HepG2 (cell line): ENCODE results near the gene PRKCG. TPM values are rescaled to one million over a fixed set of nuclear protein-coding genes. Genes with fewer than 3 reads are reported as not detected.
A peak's percentile ranks its signal among the peaks of the same experiment; 100 is the strongest.

ENCODE experiments used
- ATAC-seq: fragments of 200-7000 bp; cut with Tn5 transposase; 3 replicates; pipeline ENCODE4 v1.9.1; 2020; ENCODE audit warnings: mild to moderate bottlenecking, moderate library complexity
- BruUV-seq: library from RNA; stranded (reverse); fragments of 400-500 nt; replicated peaks from 2 replicates; lab custom pipeline; 2021; lab: Mats Ljungman, UMichigan
- CTCF ChIA-PET: fragments of 300-600 bp; formaldehyde crosslinking; extraction: SDS; loops from one replicate; lab custom pipeline; 2021; ENCODE audit warnings: low total read pairs, inconsistent platforms, low intra/inter-chr PET ratio; lab: Yijun Ruan, JAX
- POLR2A ChIA-PET: fragments of 350-600 bp; sonication (Branson Sonifier 250); formaldehyde crosslinking; loops from one replicate; lab custom pipeline; 2020; ENCODE audit warnings: antibody characterized with exemption, inconsistent platforms; lab: Yijun Ruan, JAX
- DNase-seq: peaks from one replicate; pipeline ENCODE4 v3.0.0-alpha.2; 2015; ENCODE audit warnings: low spot score
- FAIRE-seq: peaks from 3 replicates; lab custom pipeline; 2011; peaks lifted over from hg19 to GRCh38; lab: Jason Lieb, UNC
- H2AFZ ChIP-seq: one replicate; pipeline ENCODE4 v1.6.1; 2011; ENCODE audit warnings: low read length, inconsistent platforms
- H3K27ac ChIP-seq: fragments of 300-600 bp; 3 replicates; pipeline ENCODE4 v1.8.0; 2011; ENCODE audit warnings: mixed run types, mild to moderate bottlenecking, mixed read lengths, low read length, inconsistent platforms; ENCODE audit not compliant: insufficient read depth; ENCODE audit errors: extremely low read length
- H3K27me3 ChIP-seq, 2 experiments: fragments of 200-600 bp in 1 of 2; 2 replicates in 1 of 2; 3 replicates in 1 of 2; pipeline versions ENCODE4 v1.6.0 to v1.8.0; 2011; ENCODE audit warnings: low read length in 2 of 2, mild to moderate bottlenecking in 2 of 2, moderate library complexity in 2 of 2, inconsistent platforms in 1 of 2; ENCODE audit not compliant: insufficient read depth in 2 of 2, control insufficient read depth in 1 of 2
- H3K36me3 ChIP-seq, 2 experiments: fragments of 200-600 bp in 1 of 2; replicated peaks in 1 of 2; 2 replicates in 1 of 2; 3 replicates in 1 of 2; pipeline versions ENCODE4 v1.5.1 to v1.8.0; 2011; ENCODE audit warnings: low read length in 2 of 2, inconsistent platforms in 1 of 2; ENCODE audit not compliant: insufficient read depth in 2 of 2, control insufficient read depth in 1 of 2
- H3K4me1 ChIP-seq: 2 replicates; pipeline ENCODE4 v1.5.1; 2012; ENCODE audit warnings: low read length, inconsistent platforms; ENCODE audit not compliant: insufficient read depth
- H3K4me2 ChIP-seq: 2 replicates; pipeline ENCODE4 v1.6.0; 2011; ENCODE audit warnings: low read depth, low read length, inconsistent platforms
- H3K4me3 ChIP-seq, 3 experiments: fragments of 200-600 bp in 1 of 3; sonication (generic), shearing (Covaris generic) in 1 of 3; replicated peaks in 1 of 3; 2 replicates each; pipeline ENCODE4 v1.5.1; 2011 to 2016; ENCODE audit warnings: low read length in 3 of 3, inconsistent platforms in 2 of 3, low read depth in 2 of 3, mild to moderate bottlenecking in 2 of 3, control low read depth in 1 of 3, mixed read lengths in 1 of 3; ENCODE audit not compliant: insufficient read depth in 1 of 3
- H3K79me2 ChIP-seq: one replicate; pipeline ENCODE4 v1.6.1; 2011; ENCODE audit warnings: low read length, inconsistent platforms; ENCODE audit not compliant: insufficient read depth
- H3K9ac ChIP-seq: 2 replicates; pipeline ENCODE4 v1.6.0; 2011; ENCODE audit warnings: mild to moderate bottlenecking, low read depth, low read length, inconsistent platforms; ENCODE audit not compliant: insufficient read depth
- H3K9me3 ChIP-seq: 2 replicates; pipeline ENCODE4 v1.5.1; 2012; ENCODE audit warnings: mild to moderate bottlenecking, low read length
- H4K20me1 ChIP-seq: 2 replicates; pipeline ENCODE4 v1.6.0; 2011; ENCODE audit warnings: inconsistent platforms, mild to moderate bottlenecking, low read length, moderate library complexity; ENCODE audit not compliant: insufficient read depth
- EZH2 ChIP-seq: conservative IDR thresholded peaks from 2 replicates; pipeline ENCODE4 v1.6.1; 2012; ENCODE audit warnings: mild to moderate bottlenecking, low read depth, low read length, moderate library complexity
- FOSL2 ChIP-seq: sonication (generic); formaldehyde crosslinking; IDR thresholded peaks from 2 replicates; pipeline ENCODE4 v1.4.0; 2020; ENCODE audit warnings: missing genetic modification reagents
- FOXA3 ChIP-seq: IDR thresholded peaks from 2 replicates; pipeline ENCODE4 v1.6.1; 2016; ENCODE audit warnings: missing genetic modification reagents, missing compliant biosample characterization
- GABPB1 ChIP-seq: IDR thresholded peaks from 2 replicates; pipeline ENCODE4 v1.6.1; 2016; ENCODE audit warnings: mild to moderate bottlenecking, missing genetic modification reagents, moderate library complexity, missing compliant biosample characterization
- IRF1 ChIP-seq: sonication (generic); formaldehyde crosslinking; IDR thresholded peaks from 2 replicates; pipeline ENCODE4 v1.4.0; 2020; ENCODE audit warnings: low read depth, mild to moderate bottlenecking, missing genetic modification reagents
- RFX3 ChIP-seq: IDR thresholded peaks from 2 replicates; pipeline ENCODE4 v1.6.1; 2016; ENCODE audit warnings: missing biosample characterization, missing genetic modification reagents
- SUZ12 ChIP-seq: fragments of 150-350 bp; IDR thresholded peaks from 2 replicates; pipeline ENCODE4 v1.6.1; 2014; ENCODE audit warnings: low read depth, low read length
- ZFP41 ChIP-seq: sonication (generic); formaldehyde crosslinking; IDR thresholded peaks from 2 replicates; pipeline ENCODE4 v1.4.0; 2020; ENCODE audit warnings: mild to moderate bottlenecking, missing genetic modification reagents, borderline replicate concordance
- ZGPAT ChIP-seq: IDR thresholded peaks from 2 replicates; pipeline ENCODE4 v1.6.1; 2016; ENCODE audit warnings: mild to moderate bottlenecking
- ZNF12 ChIP-seq: sonication (generic); formaldehyde crosslinking; IDR thresholded peaks from 2 replicates; pipeline ENCODE4 v1.5.0; 2020; ENCODE audit warnings: missing genetic modification reagents
- ZNF160 ChIP-seq: sonication (generic); formaldehyde crosslinking; IDR thresholded peaks from 2 replicates; pipeline ENCODE4 v1.8.0; 2022; ENCODE audit warnings: mild to moderate bottlenecking, inconsistent platforms, missing genetic modification reagents
- ZNF607 ChIP-seq: sonication (generic); formaldehyde crosslinking; IDR thresholded peaks from 2 replicates; pipeline ENCODE4 v1.5.1; 2020; ENCODE audit warnings: missing genetic modification reagents, mild to moderate bottlenecking, borderline replicate concordance
- WGBS: methylation state at CpG from one replicate; pipeline ENCODE4 v1.1.6; 2017; ENCODE audit warnings: low lambda C conversion rate; 5-methylcytosine and 5-hydroxymethylcytosine counted together
- in situ Hi-C: cut with HindIII; loops from 2 replicates; pipeline ENCODE4 v1.10.0; 2017; ENCODE audit warnings: low pct_unique_long_range_greater_than_20kb; ENCODE audit not compliant: extremely low pct_ligation_motif_present
- intact Hi-C: fragments of 100-400 bp; cut with micrococcal nuclease; formaldehyde crosslinking; loops from one replicate; pipeline ENCODE4 v1.10.0; 2022; ENCODE audit not compliant: unreplicated experiment
- polyA plus RNA-seq, 8 experiments: library from polyadenylated mRNA; depleted of rRNA in 3 of 8; stranded (reverse) in 7 of 8; unstranded in 1 of 8; fragments of >200 nt; fragmentation: Illumina TruSeq in 4 of 8; extraction: Trizol in 4 of 8; gene quantifications; 2 replicates each; pipeline versions ENCODE4 v1.2.1 to v1.2.3, GENCODE V29; 2011 to 2016; ENCODE audit warnings: low read depth in 4 of 8, missing spikeins in 1 of 8, mixed read lengths in 1 of 8; ENCODE audit not compliant: insufficient read depth in 1 of 8
- total RNA-seq, 5 experiments: library from RNA; depleted of rRNA; stranded (reverse); fragments of >200 nt; fragmentation: Illumina TruSeq; extraction: Trizol; gene quantifications; 2 replicates each; pipeline ENCODE4 v1.2.3, GENCODE V29; 2016; ENCODE audit warnings: low read depth in 1 of 5
- TF ChIP-seq, protein P1 (sequence below): sonication (generic); formaldehyde crosslinking; conservative IDR thresholded peaks from 2 replicates; pipeline ENCODE4 v1.8.0; 2022; ENCODE audit warnings: low read depth, missing genetic modification reagents

PRKCG gene
- total and polyA plus RNA-seq, 2 of the 13 experiments (the other 11 are each of a cell fraction or from before 2014, with no cell fraction given), result 0.02 to 0.03 TPM

DNA sequence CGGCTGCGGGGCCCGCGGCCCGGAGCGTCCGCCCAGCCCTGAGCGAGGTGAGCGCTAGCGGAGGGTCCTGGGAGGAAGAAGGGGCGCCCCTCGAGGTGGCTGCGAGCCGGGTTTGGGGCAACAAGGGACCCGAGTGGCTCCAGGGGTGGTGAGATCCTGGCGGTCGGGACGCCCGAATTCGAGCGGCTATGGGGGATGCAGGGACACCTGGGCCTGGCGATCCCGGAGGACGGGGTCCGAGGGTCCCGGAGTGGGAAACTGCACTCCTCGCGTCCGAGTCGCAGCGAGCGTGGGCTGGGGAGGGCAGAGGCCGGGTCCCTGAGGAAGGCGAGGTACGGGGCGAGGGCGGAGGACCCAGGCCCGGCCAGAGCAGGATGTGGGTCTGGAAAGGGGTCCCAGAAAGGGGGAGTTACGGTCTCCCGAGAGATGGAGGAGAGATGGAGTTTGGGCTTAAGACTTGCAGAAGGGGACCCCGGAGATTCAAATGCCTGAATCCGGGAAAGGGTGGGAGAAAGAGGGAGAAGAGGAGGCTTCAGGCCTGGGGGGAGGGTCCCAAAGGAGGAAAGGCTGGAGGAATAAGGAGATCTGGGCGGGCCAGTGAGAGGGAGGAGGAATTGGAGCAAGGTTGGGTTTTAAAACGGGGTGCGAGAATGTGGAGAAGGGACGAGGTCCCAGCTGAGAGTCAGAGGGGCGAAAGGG lies 27.6 kb downstream of the PRKCG start:
- no peak for ATAC-seq
- Histone ChIP-seq H3K36me3 (no peaks in the 10 kb centered on the region), H3K4me2 (no peak overlapping the region), H3K27me3 (peaks cover 13 to 45% of the 10 kb centered on the region in 2 experiments), H3K27ac (no peak overlapping the region), H3K9ac (no peak overlapping the region), H3K9me3 (no peaks in the 10 kb centered on the region), H3K79me2 (no peaks in the 10 kb centered on the region), H2AFZ (no peak overlapping the region), H4K20me1 (peaks cover 7% of the 10 kb centered on the region; the same call in 1 of the 2 replicates), H3K4me3 (no peak overlapping the region), H3K4me1 (no peaks in the 10 kb centered on the region)
- TF ChIP-seq EZH2 (0 out of 2 replicates have a peak, but pooled peaks have one; percentile 34), FOXA3 (CRISPR knock-in tag) (no peak)
- ChIA-PET CTCF (no interaction called here), POLR2A (no interaction called here)
- intact Hi-C loops, result loop anchor here (5.0 kb wide), 1 partner anchor 113 kb away; no protein-coding TSS in a partner anchor
- in situ Hi-C loops, result loop anchor here (10.0 kb wide), 1 partner anchor 115 kb away; no protein-coding TSS in a partner anchor
- WGBS, result 18% methylated on average over 40 of the region's 47 CpGs
- no TSS peak for BruUV-seq
- FAIRE-seq, result no peak
- no peak for DNase-seq

GRCh38 chr19:53910170-53910518 lies 28.1 kb downstream of the PRKCG start:
- Histone ChIP-seq H4K20me1 (peaks cover 7% of the 10 kb centered on the region; the same call in 1 of the 2 replicates), H3K4me3 (no peak overlapping the region), H3K27me3 (peaks cover 13 to 45% of the 10 kb centered on the region in 2 experiments), H3K79me2 (no peaks in the 10 kb centered on the region), H3K9ac (no peak overlapping the region), H3K36me3 (no peaks in the 10 kb centered on the region), H3K4me2 (no peak overlapping the region), H3K27ac (no peak overlapping the region), H3K4me1 (no peaks in the 10 kb centered on the region), H3K9me3 (no peaks in the 10 kb centered on the region), H2AFZ (no peak overlapping the region)
- POLR2A ChIA-PET, result no interaction called here
- intact Hi-C loops (no loop called here), in situ Hi-C loops (no loop called here)
- no peak for FAIRE-seq
- CTCF ChIA-PET, result no interaction called here
- TF ChIP-seq SUZ12 (no peak), ZGPAT (CRISPR knock-in tag) (no peak), ZNF12 (CRISPR knock-in tag) (no peak), ZNF607 (no peak), FOSL2 (no peak), IRF1 (no peak), GABPB1 (CRISPR knock-in tag) (no peak), ZNF160 (CRISPR knock-in tag) (no peak), RFX3 (CRISPR knock-in tag) (no peak), ZFP41 (no peak)
- TF ChIP-seq, protein P1, sequence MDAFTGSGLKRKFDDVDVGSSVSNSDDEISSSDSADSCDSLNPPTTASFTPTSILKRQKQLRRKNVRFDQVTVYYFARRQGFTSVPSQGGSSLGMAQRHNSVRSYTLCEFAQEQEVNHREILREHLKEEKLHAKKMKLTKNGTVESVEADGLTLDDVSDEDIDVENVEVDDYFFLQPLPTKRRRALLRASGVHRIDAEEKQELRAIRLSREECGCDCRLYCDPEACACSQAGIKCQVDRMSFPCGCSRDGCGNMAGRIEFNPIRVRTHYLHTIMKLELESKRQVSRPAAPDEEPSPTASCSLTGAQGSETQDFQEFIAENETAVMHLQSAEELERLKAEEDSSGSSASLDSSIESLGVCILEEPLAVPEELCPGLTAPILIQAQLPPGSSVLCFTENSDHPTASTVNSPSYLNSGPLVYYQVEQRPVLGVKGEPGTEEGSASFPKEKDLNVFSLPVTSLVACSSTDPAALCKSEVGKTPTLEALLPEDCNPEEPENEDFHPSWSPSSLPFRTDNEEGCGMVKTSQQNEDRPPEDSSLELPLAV, result no peak
- BruUV-seq, result no TSS peak
- whole genome bisulfite sequencing, result 0% methylated on average over 5 of the region's 13 CpGs
- ATAC-seq, result no peak
- no peak for DNase-seq
